ENCODE data around the gene CYTIP. TPM values are rescaled to one million over a fixed set of nuclear protein-coding genes. Genes with fewer than 3 reads are reported as not detected.
"Not testable (repeated sequence)": the region's sequence is repeated elsewhere in the genome, so short reads cannot be mapped to it uniquely, and the experiment has no call there.

The CYTIP gene
- total and polyA plus RNA-seq, 4 donors, result 1.6 to 5.5 (median 2.1) TPM

DNA sequence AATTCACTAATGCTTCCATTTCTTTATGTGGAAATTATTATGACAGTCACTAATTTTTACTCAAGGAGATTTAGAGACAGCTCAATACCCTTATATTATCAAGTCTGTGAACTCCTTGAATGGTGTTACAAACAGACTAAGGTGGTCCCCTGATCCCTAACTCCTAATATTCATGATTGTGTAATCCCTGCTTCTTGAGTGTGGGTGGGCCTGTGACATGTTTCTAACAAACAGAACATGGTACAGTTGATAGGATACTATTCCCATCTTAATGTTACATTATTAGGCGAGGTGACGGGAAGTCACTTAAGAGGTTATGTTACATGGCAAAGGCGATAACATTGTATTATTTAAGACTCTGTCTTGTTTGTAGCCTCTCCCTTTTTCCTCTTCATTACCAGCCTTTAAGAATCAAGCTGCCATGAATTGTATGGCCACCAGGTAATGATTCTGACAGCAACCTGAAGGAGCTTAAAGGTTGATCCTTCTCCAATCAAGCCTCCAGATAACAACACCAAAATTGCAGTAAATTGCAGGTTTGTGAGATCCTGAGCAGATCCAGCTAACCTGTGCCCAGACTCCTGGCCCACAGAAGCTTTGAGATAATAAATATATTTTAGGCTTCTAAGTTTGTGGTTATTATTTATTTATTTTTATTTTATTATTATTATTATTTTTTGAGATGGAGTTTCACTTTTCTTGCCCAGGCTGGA is 32.1 kb downstream of the CYTIP start:
- TF ChIP-seq EGR1 (IDR thresholded peaks at IDR 0.05; ENCODE audit: low read depth in 2 of 2) (no peak), GABPA (IDR thresholded peaks at IDR 0.05 in 1 of 2, conservative IDR thresholded peaks at IDR 0.05 in 1 of 2) (no peak), TAF1 (conservative IDR thresholded peaks at IDR 0.05) (no peak), NR2F2 (IDR thresholded peaks at IDR 0.05) (no peak), RAD21 (IDR thresholded peaks at IDR 0.05) (no peak), HNF4A (conservative IDR thresholded peaks at IDR 0.05) (no peak), RXRA (IDR thresholded peaks at IDR 0.05) (no peak)
- TF ChIP-seq, protein P1, sequence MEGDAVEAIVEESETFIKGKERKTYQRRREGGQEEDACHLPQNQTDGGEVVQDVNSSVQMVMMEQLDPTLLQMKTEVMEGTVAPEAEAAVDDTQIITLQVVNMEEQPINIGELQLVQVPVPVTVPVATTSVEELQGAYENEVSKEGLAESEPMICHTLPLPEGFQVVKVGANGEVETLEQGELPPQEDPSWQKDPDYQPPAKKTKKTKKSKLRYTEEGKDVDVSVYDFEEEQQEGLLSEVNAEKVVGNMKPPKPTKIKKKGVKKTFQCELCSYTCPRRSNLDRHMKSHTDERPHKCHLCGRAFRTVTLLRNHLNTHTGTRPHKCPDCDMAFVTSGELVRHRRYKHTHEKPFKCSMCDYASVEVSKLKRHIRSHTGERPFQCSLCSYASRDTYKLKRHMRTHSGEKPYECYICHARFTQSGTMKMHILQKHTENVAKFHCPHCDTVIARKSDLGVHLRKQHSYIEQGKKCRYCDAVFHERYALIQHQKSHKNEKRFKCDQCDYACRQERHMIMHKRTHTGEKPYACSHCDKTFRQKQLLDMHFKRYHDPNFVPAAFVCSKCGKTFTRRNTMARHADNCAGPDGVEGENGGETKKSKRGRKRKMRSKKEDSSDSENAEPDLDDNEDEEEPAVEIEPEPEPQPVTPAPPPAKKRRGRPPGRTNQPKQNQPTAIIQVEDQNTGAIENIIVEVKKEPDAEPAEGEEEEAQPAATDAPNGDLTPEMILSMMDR (IDR thresholded peaks at IDR 0.05; ENCODE audit: low read depth, low read length, missing input control), result no peak
- TF ChIP-seq, protein P2, sequence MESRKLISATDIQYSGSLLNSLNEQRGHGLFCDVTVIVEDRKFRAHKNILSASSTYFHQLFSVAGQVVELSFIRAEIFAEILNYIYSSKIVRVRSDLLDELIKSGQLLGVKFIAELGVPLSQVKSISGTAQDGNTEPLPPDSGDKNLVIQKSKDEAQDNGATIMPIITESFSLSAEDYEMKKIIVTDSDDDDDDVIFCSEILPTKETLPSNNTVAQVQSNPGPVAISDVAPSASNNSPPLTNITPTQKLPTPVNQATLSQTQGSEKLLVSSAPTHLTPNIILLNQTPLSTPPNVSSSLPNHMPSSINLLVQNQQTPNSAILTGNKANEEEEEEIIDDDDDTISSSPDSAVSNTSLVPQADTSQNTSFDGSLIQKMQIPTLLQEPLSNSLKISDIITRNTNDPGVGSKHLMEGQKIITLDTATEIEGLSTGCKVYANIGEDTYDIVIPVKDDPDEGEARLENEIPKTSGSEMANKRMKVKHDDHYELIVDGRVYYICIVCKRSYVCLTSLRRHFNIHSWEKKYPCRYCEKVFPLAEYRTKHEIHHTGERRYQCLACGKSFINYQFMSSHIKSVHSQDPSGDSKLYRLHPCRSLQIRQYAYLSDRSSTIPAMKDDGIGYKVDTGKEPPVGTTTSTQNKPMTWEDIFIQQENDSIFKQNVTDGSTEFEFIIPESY (IDR thresholded peaks at IDR 0.05), result no peak
- WGBS, result 98% methylated on average over 3 of the region's 3 CpGs
- Histone ChIP-seq H3K4me1 (ENCODE audit: control insufficient read depth in 4 of 4, insufficient read depth in 4 of 4, low read length in 3 of 4) (no peaks in the 10 kb centered on the region), H3K27ac (ENCODE audit: low read depth in 1 of 2, low read length in 2 of 2) (no peak overlapping the region), H3K9me3 (ENCODE audit: control insufficient read depth in 4 of 4, low read length in 3 of 4) (no peaks in the 10 kb centered on the region), H3K36me3 (ENCODE audit: control insufficient read depth in 4 of 4, insufficient read depth in 3 of 4, low read depth in 1 of 4, low read length in 3 of 4) (no peaks in the 10 kb centered on the region), H3K9ac (ENCODE audit: low read depth in 1 of 2, low read length in 2 of 2) (no peak overlapping the region), H3K27me3 (ENCODE audit: control insufficient read depth in 4 of 4, insufficient read depth in 4 of 4, low read length in 3 of 4) (no peaks in the 10 kb centered on the region), H3K4me3 (ENCODE audit: low read depth in 1 of 3, low read length in 3 of 3) (no peak overlapping the region)
- DNase-seq (ENCODE audit: low spot score), result no peak

DNA sequence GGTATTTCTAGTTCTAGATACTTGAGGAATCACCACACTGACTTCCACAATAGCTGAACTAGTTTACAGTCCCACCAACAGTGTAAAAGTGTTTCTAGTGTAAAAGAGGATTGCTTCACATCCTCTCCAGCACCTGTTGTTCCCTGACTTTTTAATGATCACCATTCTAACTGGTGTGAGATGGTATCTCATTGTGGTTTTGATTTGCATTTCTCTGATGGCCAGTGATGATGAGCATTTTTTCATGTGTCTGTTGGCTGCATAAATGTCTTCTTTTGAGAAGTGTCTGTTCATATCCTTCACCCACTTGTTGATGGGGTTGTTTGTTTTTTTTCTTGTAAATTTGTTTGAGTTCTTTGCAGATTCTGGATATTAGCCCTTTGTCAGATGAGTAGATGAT is 38.5 kb downstream of the CYTIP start:
- H3K9ac ChIP-seq (ENCODE audit: low read depth in 1 of 2, low read length in 2 of 2); H3K4me1 ChIP-seq (ENCODE audit: control insufficient read depth in 4 of 4, insufficient read depth in 4 of 4, low read length in 3 of 4); H3K27me3 ChIP-seq (ENCODE audit: control insufficient read depth in 4 of 4, insufficient read depth in 4 of 4, low read length in 3 of 4); H3K27ac ChIP-seq (ENCODE audit: low read depth in 1 of 2, low read length in 2 of 2); DNase-seq (ENCODE audit: low spot score); H3K4me3 ChIP-seq (ENCODE audit: low read depth in 1 of 3, low read length in 3 of 3); H3K36me3 ChIP-seq (ENCODE audit: control insufficient read depth in 4 of 4, insufficient read depth in 3 of 4, low read depth in 1 of 4, low read length in 3 of 4); H3K9me3 ChIP-seq (ENCODE audit: control insufficient read depth in 4 of 4, low read length in 3 of 4): not testable (repeated sequence)

DNA sequence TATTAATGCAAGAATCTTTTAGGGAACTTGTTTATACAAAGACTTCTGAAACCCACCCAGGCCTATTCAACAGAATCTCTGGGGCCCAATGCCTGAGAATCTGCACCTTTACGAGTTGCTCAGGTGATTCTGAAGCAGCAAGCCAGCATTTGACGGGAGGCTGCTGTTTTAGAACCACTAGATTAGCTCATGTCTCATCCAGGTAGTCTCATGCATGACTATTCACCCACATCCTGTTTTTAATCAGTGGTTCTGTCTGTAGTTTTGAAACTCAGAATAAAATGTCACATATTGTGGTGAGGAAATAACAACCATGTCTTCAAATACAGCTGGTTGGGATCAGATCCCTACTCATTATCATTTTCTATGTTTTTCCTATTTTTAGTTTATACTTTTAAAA is 39.5 kb downstream of the CYTIP start:
- H3K4me1 ChIP-seq (ENCODE audit: control insufficient read depth in 4 of 4, insufficient read depth in 4 of 4, low read length in 3 of 4), result no peaks in the 10 kb centered on the region
- no peak for DNase-seq (ENCODE audit: low spot score)
- H3K27me3 ChIP-seq (ENCODE audit: control insufficient read depth in 4 of 4, insufficient read depth in 4 of 4, low read length in 3 of 4), result no peaks in the 10 kb centered on the region
- WGBS, result 83% methylated on average over 2 of the region's 2 CpGs
- no peak overlapping the region for H3K27ac ChIP-seq (ENCODE audit: low read depth in 1 of 2, low read length in 2 of 2)
- H3K9ac ChIP-seq (ENCODE audit: low read depth in 1 of 2, low read length in 2 of 2), result peak overlapping the region in 1 of 2 donors; percentile 44
- TF ChIP-seq, protein P3, sequence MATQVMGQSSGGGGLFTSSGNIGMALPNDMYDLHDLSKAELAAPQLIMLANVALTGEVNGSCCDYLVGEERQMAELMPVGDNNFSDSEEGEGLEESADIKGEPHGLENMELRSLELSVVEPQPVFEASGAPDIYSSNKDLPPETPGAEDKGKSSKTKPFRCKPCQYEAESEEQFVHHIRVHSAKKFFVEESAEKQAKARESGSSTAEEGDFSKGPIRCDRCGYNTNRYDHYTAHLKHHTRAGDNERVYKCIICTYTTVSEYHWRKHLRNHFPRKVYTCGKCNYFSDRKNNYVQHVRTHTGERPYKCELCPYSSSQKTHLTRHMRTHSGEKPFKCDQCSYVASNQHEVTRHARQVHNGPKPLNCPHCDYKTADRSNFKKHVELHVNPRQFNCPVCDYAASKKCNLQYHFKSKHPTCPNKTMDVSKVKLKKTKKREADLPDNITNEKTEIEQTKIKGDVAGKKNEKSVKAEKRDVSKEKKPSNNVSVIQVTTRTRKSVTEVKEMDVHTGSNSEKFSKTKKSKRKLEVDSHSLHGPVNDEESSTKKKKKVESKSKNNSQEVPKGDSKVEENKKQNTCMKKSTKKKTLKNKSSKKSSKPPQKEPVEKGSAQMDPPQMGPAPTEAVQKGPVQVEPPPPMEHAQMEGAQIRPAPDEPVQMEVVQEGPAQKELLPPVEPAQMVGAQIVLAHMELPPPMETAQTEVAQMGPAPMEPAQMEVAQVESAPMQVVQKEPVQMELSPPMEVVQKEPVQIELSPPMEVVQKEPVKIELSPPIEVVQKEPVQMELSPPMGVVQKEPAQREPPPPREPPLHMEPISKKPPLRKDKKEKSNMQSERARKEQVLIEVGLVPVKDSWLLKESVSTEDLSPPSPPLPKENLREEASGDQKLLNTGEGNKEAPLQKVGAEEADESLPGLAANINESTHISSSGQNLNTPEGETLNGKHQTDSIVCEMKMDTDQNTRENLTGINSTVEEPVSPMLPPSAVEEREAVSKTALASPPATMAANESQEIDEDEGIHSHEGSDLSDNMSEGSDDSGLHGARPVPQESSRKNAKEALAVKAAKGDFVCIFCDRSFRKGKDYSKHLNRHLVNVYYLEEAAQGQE (IDR thresholded peaks at IDR 0.05), result no peak
- TF ChIP-seq GABPA (IDR thresholded peaks at IDR 0.05 in 1 of 2, conservative IDR thresholded peaks at IDR 0.05 in 1 of 2) (no peak), HNF4G (IDR thresholded peaks at IDR 0.05) (no peak), SP1 (IDR thresholded peaks at IDR 0.05) (no peak), FOXA2 (IDR thresholded peaks at IDR 0.05) (no peak), JUND (IDR thresholded peaks at IDR 0.05) (no peak)
- TF ChIP-seq, protein P2 (IDR thresholded peaks at IDR 0.05), result no peak
- no peaks in the 10 kb centered on the region for H3K36me3 ChIP-seq (ENCODE audit: control insufficient read depth in 4 of 4, insufficient read depth in 3 of 4, low read depth in 1 of 4, low read length in 3 of 4)
- H3K4me3 ChIP-seq (ENCODE audit: low read depth in 1 of 3, low read length in 3 of 3), result no peak overlapping the region
- no peaks in the 10 kb centered on the region for H3K9me3 ChIP-seq (ENCODE audit: control insufficient read depth in 4 of 4, low read length in 3 of 4)

Measured in liver (tissue), 9 donors.